HepG2 (cell line): ENCODE data around the gene MAP3K9. TPM values are rescaled to one million over a fixed set of nuclear protein-coding genes. Genes with fewer than 3 reads are reported as not detected.
A peak's percentile ranks its signal among the peaks of the same experiment; 100 is the strongest.

Experiments used
- ARNT2 ChIP-seq: sonication (generic); formaldehyde crosslinking; IDR thresholded peaks from 2 replicates; pipeline ENCODE4 v1.8.0; 2022; ENCODE audit warnings: mild to moderate bottlenecking, low read depth, missing genetic modification reagents, moderate library complexity
- DMAP1 ChIP-seq: IDR thresholded peaks from 2 replicates; pipeline ENCODE4 v1.6.1; 2016
- DPF2 ChIP-seq: sonication (generic); formaldehyde crosslinking; IDR thresholded peaks from 2 replicates; pipeline ENCODE4 v1.4.0; 2020; ENCODE audit warnings: mild to moderate bottlenecking, low read depth, missing genetic modification reagents, borderline replicate concordance
- IKZF4 ChIP-seq: sonication (generic); formaldehyde crosslinking; IDR thresholded peaks from 2 replicates; pipeline ENCODE4 v1.5.1; 2020; ENCODE audit warnings: borderline replicate concordance, mild to moderate bottlenecking, low read depth, missing genetic modification reagents; ENCODE audit errors: not compliant biosample characterization
- NR2F1 ChIP-seq, 2 experiments: fragments of 450-650 bp in 1 of 2; formaldehyde crosslinking in 1 of 2; IDR thresholded peaks; 2 replicates each; pipeline versions ENCODE4 v1.5.0 to v1.6.1; 2016 to 2020; ENCODE audit warnings: mild to moderate bottlenecking in 1 of 2, missing compliant biosample characterization in 1 of 2, missing genetic modification reagents in 1 of 2, moderate library complexity in 1 of 2
- PAF1 ChIP-seq: IDR thresholded peaks from 2 replicates; pipeline ENCODE4 v1.6.1; 2016; ENCODE audit warnings: missing genetic modification reagents, missing compliant biosample characterization
- POLR2AphosphoS2 ChIP-seq: IDR thresholded peaks from 2 replicates; pipeline ENCODE4 v1.6.1; 2011; ENCODE audit warnings: low read depth, low read length, improper control_type of control experiment
- RELA ChIP-seq: sonication (generic); formaldehyde crosslinking; IDR thresholded peaks from 2 replicates; pipeline ENCODE4 v1.4.0; 2020; ENCODE audit warnings: missing genetic modification reagents
- RORA ChIP-seq: sonication (generic); formaldehyde crosslinking; IDR thresholded peaks from 2 replicates; pipeline ENCODE4 v1.5.0; 2020; ENCODE audit warnings: mild to moderate bottlenecking, missing genetic modification reagents, moderate library complexity
- SRY ChIP-seq: sonication (generic); formaldehyde crosslinking; IDR thresholded peaks from 2 replicates; pipeline ENCODE4 v1.8.0; 2022; ENCODE audit warnings: mild to moderate bottlenecking, missing genetic modification reagents
- TCF7 ChIP-seq: sonication (generic); IDR thresholded peaks from 2 replicates; pipeline ENCODE4 v1.6.1; 2016; ENCODE audit warnings: antibody characterized with exemption, low read depth
- TEAD2 ChIP-seq: sonication (generic); formaldehyde crosslinking; IDR thresholded peaks from 2 replicates; pipeline ENCODE4 v1.9.0; 2021; ENCODE audit warnings: missing genetic modification reagents
- ZFYVE20 ChIP-seq: sonication (generic); formaldehyde crosslinking; IDR thresholded peaks from 2 replicates; pipeline ENCODE4 v1.8.0; 2023; ENCODE audit warnings: low read depth, mild to moderate bottlenecking, moderate library complexity, missing genetic modification reagents, borderline replicate concordance
- ZNF382 ChIP-seq: sonication (generic); formaldehyde crosslinking; IDR thresholded peaks from 2 replicates; pipeline ENCODE4 v1.5.0; 2020; ENCODE audit warnings: missing genetic modification reagents, mild to moderate bottlenecking, borderline replicate concordance
- ZNF430 ChIP-seq: sonication (generic); formaldehyde crosslinking; IDR thresholded peaks from 2 replicates; pipeline ENCODE4 v1.9.0; 2021; ENCODE audit warnings: mild to moderate bottlenecking, missing genetic modification reagents
- ZSCAN22 ChIP-seq: sonication (generic); formaldehyde crosslinking; IDR thresholded peaks from 2 replicates; pipeline ENCODE4 v1.4.0; 2020; ENCODE audit warnings: mild to moderate bottlenecking, missing genetic modification reagents
- polyA plus RNA-seq, 8 experiments: library from polyadenylated mRNA; depleted of rRNA in 3 of 8; stranded (reverse) in 7 of 8; unstranded in 1 of 8; fragments of >200 nt; fragmentation: Illumina TruSeq in 4 of 8; extraction: Trizol in 4 of 8; gene quantifications; 2 replicates each; pipeline versions ENCODE4 v1.2.1 to v1.2.3, GENCODE V29; 2011 to 2016; ENCODE audit warnings: low read depth in 4 of 8, missing spikeins in 1 of 8, mixed read lengths in 1 of 8; ENCODE audit not compliant: insufficient read depth in 1 of 8
- total RNA-seq, 5 experiments: library from RNA; depleted of rRNA; stranded (reverse); fragments of >200 nt; fragmentation: Illumina TruSeq; extraction: Trizol; gene quantifications; 2 replicates each; pipeline ENCODE4 v1.2.3, GENCODE V29; 2016; ENCODE audit warnings: low read depth in 1 of 5
- TF ChIP-seq, protein P1 (sequence below): sonication (generic); formaldehyde crosslinking; IDR thresholded peaks from 2 replicates; pipeline ENCODE4 v1.4.0; 2020; ENCODE audit warnings: missing genetic modification reagents, borderline replicate concordance
- TF ChIP-seq, protein P2 (sequence below): sonication (generic); formaldehyde crosslinking; IDR thresholded peaks from 2 replicates; pipeline ENCODE4 v1.4.0; 2020; ENCODE audit warnings: missing genetic modification reagents
- TF ChIP-seq, protein P3 (sequence below): sonication (generic); formaldehyde crosslinking; IDR thresholded peaks from 2 replicates; pipeline ENCODE4 v1.4.0; 2020; ENCODE audit warnings: missing genetic modification reagents
- TF ChIP-seq, protein P4 (sequence below): fragments of 450-650 bp; IDR thresholded peaks from 2 replicates; pipeline ENCODE4 v1.6.1; 2017

Gene MAP3K9
- total and polyA plus RNA-seq, 2 of the 13 experiments (the other 11 are each of a cell fraction or from before 2014, with no cell fraction given), result 4.3 to 4.5 TPM

DNA sequence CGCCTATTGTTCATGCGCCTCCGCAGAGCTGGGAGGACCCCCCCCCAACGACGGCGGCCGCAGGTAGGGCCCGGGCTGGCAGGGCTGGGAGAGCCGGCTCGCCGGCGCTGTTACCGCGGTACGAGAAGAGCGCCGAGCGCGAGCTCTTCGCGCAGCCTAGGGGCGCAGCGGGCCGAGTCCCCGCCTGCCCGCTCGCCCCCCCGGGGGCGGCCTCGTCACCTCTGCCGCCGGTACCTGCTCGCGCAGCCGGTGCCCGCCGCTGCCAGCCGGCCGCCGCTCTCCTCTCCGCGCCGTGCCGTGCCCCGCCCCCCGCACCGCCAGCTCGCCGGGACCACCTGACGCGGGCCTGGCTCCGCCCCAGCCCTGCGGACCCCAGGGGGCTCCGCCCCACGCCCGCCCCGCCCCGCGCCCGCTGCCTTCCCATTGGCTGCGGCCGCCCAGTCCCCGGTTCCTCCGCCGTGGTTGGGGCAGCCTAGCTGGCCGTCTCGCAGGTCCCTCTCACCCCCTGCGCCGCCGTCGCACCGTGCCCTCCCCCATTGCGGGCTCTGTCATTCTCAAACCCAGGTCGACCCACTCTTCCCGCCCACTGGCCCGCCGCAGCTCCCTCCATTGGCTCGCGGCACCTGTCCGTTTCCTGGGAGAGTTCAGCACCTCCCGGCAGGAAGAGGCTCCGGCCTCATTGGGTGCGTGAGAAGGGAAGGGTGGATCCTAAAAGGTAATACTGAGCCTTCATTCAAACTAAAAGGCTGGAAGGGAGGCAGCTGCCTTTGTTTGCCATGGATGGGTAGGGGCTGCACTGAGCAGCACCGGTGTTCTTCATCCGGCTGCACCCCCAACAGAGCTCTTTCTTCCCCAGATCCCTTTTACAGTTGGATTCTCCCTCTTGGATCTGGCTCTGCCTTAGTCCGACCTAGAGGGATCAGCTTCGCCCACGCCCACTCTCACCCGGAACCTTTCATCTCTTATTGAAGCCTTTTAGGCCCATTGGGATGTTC, at the start of gene MAP3K9 (continued):
- TF ChIP-seq, protein P1, sequence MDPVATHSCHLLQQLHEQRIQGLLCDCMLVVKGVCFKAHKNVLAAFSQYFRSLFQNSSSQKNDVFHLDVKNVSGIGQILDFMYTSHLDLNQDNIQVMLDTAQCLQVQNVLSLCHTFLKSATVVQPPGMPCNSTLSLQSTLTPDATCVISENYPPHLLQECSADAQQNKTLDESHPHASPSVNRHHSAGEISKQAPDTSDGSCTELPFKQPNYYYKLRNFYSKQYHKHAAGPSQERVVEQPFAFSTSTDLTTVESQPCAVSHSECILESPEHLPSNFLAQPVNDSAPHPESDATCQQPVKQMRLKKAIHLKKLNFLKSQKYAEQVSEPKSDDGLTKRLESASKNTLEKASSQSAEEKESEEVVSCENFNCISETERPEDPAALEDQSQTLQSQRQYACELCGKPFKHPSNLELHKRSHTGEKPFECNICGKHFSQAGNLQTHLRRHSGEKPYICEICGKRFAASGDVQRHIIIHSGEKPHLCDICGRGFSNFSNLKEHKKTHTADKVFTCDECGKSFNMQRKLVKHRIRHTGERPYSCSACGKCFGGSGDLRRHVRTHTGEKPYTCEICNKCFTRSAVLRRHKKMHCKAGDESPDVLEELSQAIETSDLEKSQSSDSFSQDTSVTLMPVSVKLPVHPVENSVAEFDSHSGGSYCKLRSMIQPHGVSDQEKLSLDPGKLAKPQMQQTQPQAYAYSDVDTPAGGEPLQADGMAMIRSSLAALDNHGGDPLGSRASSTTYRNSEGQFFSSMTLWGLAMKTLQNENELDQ (CRISPR knock-in tag), result no peak
- no peak for TF ChIP-seq NR2F1 (CRISPR knock-in tag; IDR thresholded peaks at IDR 0.05)
- TF ChIP-seq IKZF4 (CRISPR knock-in tag), result no peak
- TF ChIP-seq ZNF382 (CRISPR knock-in tag), result no peak
- TF ChIP-seq POLR2AphosphoS2, result no peak
- TF ChIP-seq, protein P2, sequence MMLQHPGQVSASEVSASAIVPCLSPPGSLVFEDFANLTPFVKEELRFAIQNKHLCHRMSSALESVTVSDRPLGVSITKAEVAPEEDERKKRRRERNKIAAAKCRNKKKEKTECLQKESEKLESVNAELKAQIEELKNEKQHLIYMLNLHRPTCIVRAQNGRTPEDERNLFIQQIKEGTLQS (CRISPR knock-in tag), result no peak
- TF ChIP-seq ARNT2, result 0 out of 2 replicates have a peak, but pooled peaks have one; percentile 10
- no peak for TF ChIP-seq RORA (CRISPR knock-in tag)
- TF ChIP-seq ZNF430, result peak; percentile 61; the same call in 1 of the 2 replicates
- TF ChIP-seq, protein P3, sequence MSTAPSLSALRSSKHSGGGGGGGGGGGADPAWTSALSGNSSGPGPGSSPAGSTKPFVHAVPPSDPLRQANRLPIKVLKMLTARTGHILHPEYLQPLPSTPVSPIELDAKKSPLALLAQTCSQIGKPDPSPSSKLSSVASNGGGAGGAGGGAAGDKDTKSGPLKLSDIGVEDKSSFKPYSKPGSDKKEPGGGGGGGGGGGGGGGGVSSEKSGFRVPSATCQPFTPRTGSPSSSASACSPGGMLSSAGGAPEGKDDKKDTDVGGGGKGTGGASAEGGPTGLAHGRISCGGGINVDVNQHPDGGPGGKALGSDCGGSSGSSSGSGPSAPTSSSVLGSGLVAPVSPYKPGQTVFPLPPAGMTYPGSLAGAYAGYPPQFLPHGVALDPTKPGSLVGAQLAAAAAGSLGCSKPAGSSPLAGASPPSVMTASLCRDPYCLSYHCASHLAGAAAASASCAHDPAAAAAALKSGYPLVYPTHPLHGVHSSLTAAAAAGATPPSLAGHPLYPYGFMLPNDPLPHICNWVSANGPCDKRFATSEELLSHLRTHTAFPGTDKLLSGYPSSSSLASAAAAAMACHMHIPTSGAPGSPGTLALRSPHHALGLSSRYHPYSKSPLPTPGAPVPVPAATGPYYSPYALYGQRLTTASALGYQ, result no peak
- no peak for TF ChIP-seq PAF1
- no peak for TF ChIP-seq DPF2 (CRISPR knock-in tag)
- TF ChIP-seq DMAP1, result no peak
- no peak; the same call in 1 of the 2 replicates for TF ChIP-seq RELA (CRISPR knock-in tag)
- no peak for TF ChIP-seq TEAD2 (CRISPR knock-in tag)
- TF ChIP-seq, protein P4, sequence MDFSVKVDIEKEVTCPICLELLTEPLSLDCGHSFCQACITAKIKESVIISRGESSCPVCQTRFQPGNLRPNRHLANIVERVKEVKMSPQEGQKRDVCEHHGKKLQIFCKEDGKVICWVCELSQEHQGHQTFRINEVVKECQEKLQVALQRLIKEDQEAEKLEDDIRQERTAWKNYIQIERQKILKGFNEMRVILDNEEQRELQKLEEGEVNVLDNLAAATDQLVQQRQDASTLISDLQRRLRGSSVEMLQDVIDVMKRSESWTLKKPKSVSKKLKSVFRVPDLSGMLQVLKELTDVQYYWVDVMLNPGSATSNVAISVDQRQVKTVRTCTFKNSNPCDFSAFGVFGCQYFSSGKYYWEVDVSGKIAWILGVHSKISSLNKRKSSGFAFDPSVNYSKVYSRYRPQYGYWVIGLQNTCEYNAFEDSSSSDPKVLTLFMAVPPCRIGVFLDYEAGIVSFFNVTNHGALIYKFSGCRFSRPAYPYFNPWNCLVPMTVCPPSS, result no peak
- TF ChIP-seq TCF7, result peak; percentile 29; the same call in 1 of the 2 replicates
- TF ChIP-seq SRY, result no peak
- no peak for TF ChIP-seq ZFYVE20 (CRISPR knock-in tag)
- TF ChIP-seq ZSCAN22, result no peak
